Stimulated activated naive CD8-positive, alpha-beta T cell treated with anti-CD3 and anti-CD28 coated beads, Interleukin-15, amount 100 ng/mL, for 72 hours (primary cell): ENCODE data around the gene SERINC5.

Source experiments
- ATAC-seq: fragments of 150-1000 bp; cut with Tn5 transposase; 2 replicates; pipeline ENCODE4 v1.10.0; 2021; ENCODE audit warnings: mild to moderate bottlenecking, moderate library complexity
- DNase-seq, 2 donors: peaks; one replicate each; pipeline ENCODE4 v3.0.0; 2021 to 2022
- H3K27ac Mint-ChIP-seq, 2 donors: one replicate each; pipeline ENCODE4 v1.8.0; 2022; ENCODE audit warnings: mild to moderate bottlenecking in 2 of 2, mixed read lengths in 2 of 2, moderate library complexity in 2 of 2
- H3K27me3 Mint-ChIP-seq: one replicate; pipeline ENCODE4 v1.8.0; 2022; ENCODE audit warnings: mixed read lengths
- H3K4me1 Mint-ChIP-seq: one replicate; pipeline ENCODE4 v1.8.0; 2022; ENCODE audit warnings: mild to moderate bottlenecking, mixed read lengths
- H3K4me3 Mint-ChIP-seq, 2 donors: one replicate each; pipeline ENCODE4 v1.8.0; 2022; ENCODE audit warnings: mild to moderate bottlenecking in 2 of 2, mixed read lengths in 2 of 2, moderate library complexity in 1 of 2
- H3K9me3 Mint-ChIP-seq, 2 donors: one replicate each; pipeline ENCODE4 v1.8.0; 2022; ENCODE audit warnings: mixed read lengths in 2 of 2

The SERINC5 gene

GRCh38 chr5:80242849-80243248, 13.0 kb downstream of the SERINC5 start:
- no peak overlapping the region for H3K27ac Mint-ChIP-seq
- peaks cover 74% of the 10 kb centered on the region for H3K4me1 Mint-ChIP-seq
- no peak overlapping the region for H3K4me3 Mint-ChIP-seq
- DNase-seq (no peak), ATAC-seq (no peak)
- peaks cover 6 to 28% of the 10 kb centered on the region in 2 donors for H3K9me3 Mint-ChIP-seq
- H3K27me3 Mint-ChIP-seq: no peaks in the 10 kb centered on the region

- peaks cover 75% of the 10 kb centered on the region for H3K4me1 Mint-ChIP-seq
These were observed 15.4 kb downstream of the SERINC5 start for GRCh38 chr5:80240368-80240986.

GRCh38 chr5:80239680-80240367, 16.0 kb downstream of the SERINC5 start:
- DNase-seq (no peak), ATAC-seq (peak; percentile 57)
- Mint-ChIP-seq H3K27me3 (no peaks in the 10 kb centered on the region), H3K4me1 (peaks cover 74% of the 10 kb centered on the region), H3K9me3 (peaks cover 6 to 23% of the 10 kb centered on the region in 2 donors), H3K27ac (peak overlapping the region; percentile 31 to 72), H3K4me3 (peak overlapping the region; percentile 38 to 66)

More at GRCh38 chr5:80240368-80240986, 15.4 kb downstream of the SERINC5 start:
- Mint-ChIP-seq H3K27me3 (no peaks in the 10 kb centered on the region), H3K9me3 (peaks cover 6 to 28% of the 10 kb centered on the region in 2 donors), H3K27ac (no peak overlapping the region), H3K4me3 (peak overlapping the region; percentile 38 to 66)
- no peak for DNase-seq
- ATAC-seq: peak; percentile 63

- Mint-ChIP-seq H3K27ac (peak overlapping the region; percentile 31 to 72), H3K4me1 (peaks cover 79% of the 10 kb centered on the region), H3K27me3 (no peaks in the 10 kb centered on the region), H3K4me3 (peak overlapping the region; percentile 38 to 66), H3K9me3 (peaks cover 6 to 21% of the 10 kb centered on the region in 2 donors)
- peak; percentile 57 for ATAC-seq
- DNase-seq: peak in 1 of 2 donors; percentile 12
These were observed 16.8 kb downstream of the SERINC5 start for GRCh38 chr5:80238778-80239679.

GRCh38 chr5:80238097-80238496, 17.8 kb downstream of the SERINC5 start:
- peak overlapping the region; percentile 66 for H3K4me3 Mint-ChIP-seq
- H3K27ac Mint-ChIP-seq: peak overlapping the region; percentile 48 to 52
- peaks cover 81% of the 10 kb centered on the region for H3K4me1 Mint-ChIP-seq
- H3K9me3 Mint-ChIP-seq: peaks cover 3 to 16% of the 10 kb centered on the region in 2 donors
- no peak for DNase-seq
- peak; percentile 57 for ATAC-seq
- H3K27me3 Mint-ChIP-seq: no peaks in the 10 kb centered on the region

GRCh38 chr5:80237243-80237642, 18.6 kb downstream of the SERINC5 start:
- H3K4me1 Mint-ChIP-seq: peaks cover 89% of the 10 kb centered on the region
- peak overlapping the region in 1 of 2 donors; percentile 43 for H3K4me3 Mint-ChIP-seq
- no peaks in the 10 kb centered on the region for H3K27me3 Mint-ChIP-seq
- ATAC-seq (no peak), DNase-seq (no peak)
- H3K27ac Mint-ChIP-seq: peak overlapping the region in 1 of 2 donors; percentile 82
- peaks cover 0 to 12% of the 10 kb centered on the region in 2 donors for H3K9me3 Mint-ChIP-seq

GRCh38 chr5:80234116-80234948, 21.5 kb downstream of the SERINC5 start:
- Mint-ChIP-seq H3K4me3 (peak overlapping the region; percentile 34 to 44), H3K4me1 (peaks cover 91% of the 10 kb centered on the region), H3K27me3 (no peaks in the 10 kb centered on the region), H3K9me3 (no peaks in the 10 kb centered on the region), H3K27ac (peak overlapping the region in 1 of 2 donors; percentile 34)
- ATAC-seq (peak; percentile 87), DNase-seq (peak in 1 of 2 donors; percentile 44)

- no peak for DNase-seq
- no peaks in the 10 kb centered on the region for H3K9me3 Mint-ChIP-seq
- peaks cover 89% of the 10 kb centered on the region for H3K4me1 Mint-ChIP-seq
- no peaks in the 10 kb centered on the region for H3K27me3 Mint-ChIP-seq
- no peak overlapping the region for H3K4me3 Mint-ChIP-seq
- peak overlapping the region in 1 of 2 donors; percentile 97 for H3K27ac Mint-ChIP-seq
- ATAC-seq: no peak
These were observed 24.2 kb downstream of the SERINC5 start for GRCh38 chr5:80231693-80232092.

- Mint-ChIP-seq H3K9me3 (no peaks in the 10 kb centered on the region), H3K27ac (peak overlapping the region in 1 of 2 donors; percentile 47), H3K4me1 (peaks cover 90% of the 10 kb centered on the region), H3K4me3 (no peak overlapping the region), H3K27me3 (no peaks in the 10 kb centered on the region)
- DNase-seq: no peak
- ATAC-seq: peak; percentile 41
These were observed 24.6 kb downstream of the SERINC5 start for GRCh38 chr5:80231243-80231642.

- Mint-ChIP-seq H3K4me3 (peak overlapping the region; percentile 14 to 52), H3K9me3 (no peaks in the 10 kb centered on the region), H3K27me3 (no peaks in the 10 kb centered on the region), H3K27ac (peak overlapping the region in 1 of 2 donors; percentile 47), H3K4me1 (peaks cover 90% of the 10 kb centered on the region)
- no peak for DNase-seq
- no peak for ATAC-seq
These were observed 25.4 kb downstream of the SERINC5 start for GRCh38 chr5:80230269-80230992.

GRCh38 chr5:80229902-80230255, 26.0 kb downstream of the SERINC5 start:
- Mint-ChIP-seq H3K9me3 (no peaks in the 10 kb centered on the region), H3K4me3 (no peak overlapping the region), H3K4me1 (peaks cover 91% of the 10 kb centered on the region), H3K27ac (peak overlapping the region in 1 of 2 donors; percentile 42), H3K27me3 (no peaks in the 10 kb centered on the region)
- no peak for ATAC-seq
- no peak for DNase-seq

- Mint-ChIP-seq H3K4me1 (peaks cover 88% of the 10 kb centered on the region), H3K27ac (peak overlapping the region in 1 of 2 donors; percentile 67), H3K4me3 (no peak overlapping the region), H3K27me3 (no peaks in the 10 kb centered on the region), H3K9me3 (no peaks in the 10 kb centered on the region)
- DNase-seq: no peak
- ATAC-seq: no peak
These were observed 27.8 kb downstream of the SERINC5 start for GRCh38 chr5:80227979-80228596.

GRCh38 chr5:80225934-80226326, 29.9 kb downstream of the SERINC5 start:
- Mint-ChIP-seq H3K9me3 (no peaks in the 10 kb centered on the region), H3K4me3 (peak overlapping the region; percentile 66 to 73), H3K27me3 (no peaks in the 10 kb centered on the region), H3K4me1 (peaks cover 82% of the 10 kb centered on the region), H3K27ac (peak overlapping the region; percentile 68 to 92)
- peak; percentile 72 for ATAC-seq
- DNase-seq: no peak
